Keratinocyte (primary cell): ENCODE data around the gene G6PC3.

Experiments used
- CTCF ChIP-seq, 3 experiments: IDR thresholded peaks in 1 of 3; conservative IDR thresholded peaks in 1 of 3; optimal IDR thresholded peaks in 1 of 3; 2 replicates in 2 of 3; 3 replicates in 1 of 3; pipeline versions ENCODE3 to v1.5.1; 2011; ENCODE audit warnings: low read length in 3 of 3, mild to moderate bottlenecking in 3 of 3, moderate library complexity in 2 of 3, control low read depth in 1 of 3, inconsistent platforms in 1 of 3; ENCODE audit not compliant: insufficient read depth in 2 of 3; ENCODE audit errors: extremely low read depth in 1 of 3
- EZH2 ChIP-seq: IDR thresholded peaks from one replicate; pipeline ENCODE4 v1.6.1; 2012; ENCODE audit warnings: inconsistent platforms, mild to moderate bottlenecking, low read length, moderate library complexity

GRCh38 chr17:44061446-44061845 lies 9.1 kb upstream of the G6PC3 start:
- TF ChIP-seq CTCF (optimal IDR thresholded peaks at IDR 0.05 in 1 of 3, IDR thresholded peaks at IDR 0.05 in 1 of 3, conservative IDR thresholded peaks at IDR 0.05 in 1 of 3; ENCODE audit: extremely low read depth in 1 of 3, insufficient read depth in 2 of 3, low read length in 3 of 3) (no peak), EZH2 (no peak)
